OCI-M1 (cell line): ENCODE data around the gene MTA1.

Experiments used
- DNase-seq: peaks from one replicate; lab custom pipeline; 2025; lab: John Stamatoyannopoulos, UW

The MTA1 gene

GRCh38 chr14:105445901-105446845 is 26.5 kb downstream of the MTA1 start:
- DNase-seq: no peak

GRCh38 chr14:105446971-105447370 is 27.3 kb downstream of the MTA1 start:
- no peak for DNase-seq

- DNase-seq: no peak
Observed at GRCh38 chr14:105447651-105448640, 28.3 kb downstream of the MTA1 start.

GRCh38 chr14:105448706-105449111 is 29.1 kb downstream of the MTA1 start:
- DNase-seq: peak; percentile 54

- DNase-seq: no peak
Observed at GRCh38 chr14:105449276-105450122, 29.9 kb downstream of the MTA1 start.

GRCh38 chr14:105450123-105450505 is 30.5 kb downstream of the MTA1 start:
- no peak for DNase-seq

GRCh38 chr14:105450864-105451720 is 31.5 kb downstream of the MTA1 start:
- no peak for DNase-seq

GRCh38 chr14:105452963-105453362 is 33.3 kb downstream of the MTA1 start:
- DNase-seq: no peak

GRCh38 chr14:105453847-105454246 is 34.2 kb downstream of the MTA1 start:
- no peak for DNase-seq

- no peak for DNase-seq
Observed at GRCh38 chr14:105455086-105455640, 35.5 kb downstream of the MTA1 start.

- DNase-seq: no peak
Observed at GRCh38 chr14:105455766-105456660, 36.4 kb downstream of the MTA1 start.

- DNase-seq: no peak
Observed at GRCh38 chr14:105456736-105457617, 37.4 kb downstream of the MTA1 start.

- DNase-seq: no peak
Observed at GRCh38 chr14:105458010-105458409, 38.4 kb downstream of the MTA1 start.

- no peak for DNase-seq
Observed at GRCh38 chr14:105458571-105458970, 38.9 kb downstream of the MTA1 start.

GRCh38 chr14:105460116-105460515 is 40.5 kb downstream of the MTA1 start:
- no peak for DNase-seq

GRCh38 chr14:105460616-105461015 is 41.0 kb downstream of the MTA1 start:
- DNase-seq: no peak

- no peak for DNase-seq
Observed at GRCh38 chr14:105461903-105462302, 42.3 kb downstream of the MTA1 start.

GRCh38 chr14:105464501-105464900 is 44.9 kb downstream of the MTA1 start:
- no peak for DNase-seq
